GM15510 (cell line): ENCODE results near the gene CFAP45.

Experiments
- POLR2A ChIP-seq: IDR thresholded peaks from 3 replicates; pipeline ENCODE4 v1.6.1; 2011; ENCODE audit warnings: borderline replicate concordance; ENCODE audit not compliant: insufficient read length; ENCODE audit errors: extremely low read depth

Gene CFAP45

DNA sequence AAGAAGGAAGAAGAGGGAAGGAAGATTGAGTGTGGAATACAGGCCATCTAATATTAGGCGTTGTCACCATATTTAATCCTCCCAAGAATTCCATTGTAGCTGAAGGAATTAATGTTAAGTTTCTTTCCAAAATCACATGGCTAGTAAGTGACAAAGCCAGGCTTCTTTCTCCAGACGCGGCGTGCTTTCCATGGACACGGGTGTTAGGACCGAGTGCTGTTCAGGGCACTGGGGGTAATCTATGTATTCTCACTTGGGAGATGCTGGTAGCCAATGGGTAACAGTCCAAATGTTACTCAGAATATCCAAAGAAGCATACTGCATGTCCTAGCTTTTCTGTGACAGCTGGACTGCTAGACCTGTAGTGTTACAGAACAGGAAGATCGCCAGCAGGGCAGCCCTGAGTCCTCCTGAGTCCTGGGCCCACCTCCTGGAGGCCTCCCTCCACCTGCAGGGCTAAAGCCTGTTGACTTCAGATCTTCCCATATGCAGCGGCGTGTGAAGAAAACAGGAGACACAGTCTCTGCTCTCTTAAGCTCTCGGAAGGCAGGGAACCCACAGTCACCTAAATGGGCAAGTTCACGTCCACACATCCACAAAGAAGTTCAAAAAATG is 40.1 kb upstream of the CFAP45 start:
- TF ChIP-seq POLR2A: no peak

DNA sequence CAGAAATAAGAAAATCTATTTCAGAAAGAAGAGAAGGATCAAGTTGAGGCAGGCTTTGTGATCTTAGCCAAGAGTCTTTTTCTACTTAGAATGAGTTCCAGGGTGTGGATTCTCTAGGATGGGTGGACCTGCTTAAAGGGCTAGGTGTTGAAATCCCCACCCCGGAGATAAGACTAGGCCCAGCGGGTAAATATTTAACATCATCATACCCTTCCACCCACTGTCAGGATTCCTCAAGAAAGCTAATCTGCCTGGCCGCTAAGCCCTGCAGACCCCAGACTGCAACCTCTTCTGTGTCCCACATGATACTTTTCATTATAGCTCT is 39.7 kb upstream of the CFAP45 start:
- no peak for TF ChIP-seq POLR2A

DNA sequence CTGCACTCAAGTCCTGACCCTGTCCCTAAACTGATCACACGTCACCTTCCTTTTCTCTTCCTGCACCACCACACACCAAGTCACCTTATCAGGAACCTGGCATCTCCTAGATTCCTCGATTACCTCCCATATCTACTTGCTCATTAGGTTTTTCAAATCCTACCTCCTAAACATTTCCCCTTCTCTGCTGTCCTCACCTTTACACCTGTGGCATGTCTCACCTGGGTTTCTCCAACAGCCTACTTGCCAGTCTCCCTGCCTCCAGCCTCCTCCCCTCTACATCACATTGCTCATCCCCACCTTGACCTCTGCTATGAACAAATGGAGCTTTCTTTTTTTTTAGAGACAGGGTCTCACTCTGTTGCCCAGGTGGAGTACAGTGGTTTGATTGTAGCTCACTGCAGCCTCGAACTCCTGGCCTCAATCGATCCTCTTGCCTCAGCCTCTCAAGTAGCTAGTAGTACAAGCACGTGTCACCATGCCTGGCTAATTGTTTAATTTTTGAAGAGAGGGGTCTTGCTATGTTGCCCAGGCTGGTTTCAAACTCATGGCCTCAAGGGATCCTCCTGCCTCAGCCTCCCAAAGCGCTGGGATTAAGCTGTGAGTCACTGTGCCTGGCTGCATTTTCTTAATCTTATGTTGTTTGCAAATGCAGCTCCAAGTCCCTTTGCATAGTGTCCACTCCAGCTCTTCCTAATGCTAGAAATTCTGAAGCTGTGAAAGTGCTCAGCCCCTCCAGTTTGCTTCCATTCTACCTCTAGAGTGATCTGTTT is 39.1 kb upstream of the CFAP45 start:
- no peak for TF ChIP-seq POLR2A

DNA sequence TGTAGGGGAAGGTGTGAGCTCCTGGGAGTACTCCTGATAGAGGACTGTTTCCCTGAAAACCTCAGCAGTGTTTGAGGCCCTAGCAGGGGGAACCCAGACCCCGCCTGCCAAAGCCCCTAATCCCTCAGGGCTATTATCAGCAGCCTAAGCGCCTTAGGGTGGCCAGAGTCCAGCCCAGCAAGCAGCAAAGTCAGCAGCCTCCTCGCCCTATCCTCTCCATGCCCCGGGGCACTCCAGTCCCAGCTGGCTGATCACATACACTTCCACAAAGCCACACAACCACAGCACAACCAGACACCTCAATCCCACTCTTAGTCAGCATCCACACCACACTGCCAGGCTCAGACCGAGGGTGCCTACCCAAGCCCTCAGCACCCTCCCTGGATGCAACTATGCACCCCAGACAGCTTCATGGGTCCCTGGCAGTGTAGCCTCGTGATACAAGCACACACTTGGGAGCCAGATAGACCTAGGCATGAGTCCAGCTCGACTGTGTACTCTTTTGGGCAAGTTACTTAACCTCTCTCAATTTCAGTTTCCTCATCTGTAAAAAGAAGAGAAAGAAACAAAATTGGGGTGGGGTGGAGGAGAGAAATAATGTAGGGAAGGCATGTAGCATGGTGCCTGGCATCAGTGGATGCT is 38.4 kb upstream of the CFAP45 start:
- TF ChIP-seq POLR2A: no peak

DNA sequence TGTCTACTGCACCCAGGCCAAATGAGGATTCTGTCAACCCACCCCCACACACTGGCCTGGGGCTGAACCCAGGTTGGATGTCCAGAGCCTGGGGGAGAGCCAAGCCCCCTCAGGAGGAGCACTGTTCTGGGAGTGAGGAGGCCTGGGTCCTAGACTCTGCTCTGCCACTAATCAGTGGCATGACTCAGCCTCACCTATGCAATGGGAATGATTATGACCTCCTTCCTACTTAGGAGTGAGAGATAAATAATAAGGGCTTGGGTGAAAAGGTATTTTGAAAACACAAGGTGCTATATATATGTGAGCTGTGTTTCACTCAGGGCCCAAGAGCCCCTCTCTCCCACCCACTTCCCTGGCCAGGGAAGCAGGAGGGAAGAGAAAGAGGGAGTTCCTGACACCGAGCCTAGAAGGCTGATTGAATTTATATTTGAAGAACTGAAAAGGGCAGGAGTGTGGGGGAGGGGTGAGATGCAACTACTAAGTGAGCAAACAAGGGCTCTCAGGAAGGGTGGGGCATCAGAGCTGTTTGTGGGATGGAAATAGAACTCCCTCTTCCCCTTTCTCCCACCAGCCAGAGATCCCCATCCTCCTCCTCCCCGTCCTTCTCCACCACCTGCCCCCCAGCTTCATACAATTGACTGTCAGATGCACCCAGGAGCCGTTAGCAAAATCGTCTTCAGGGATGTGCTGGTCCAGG is 37.2 kb upstream of the CFAP45 start:
- TF ChIP-seq POLR2A: no peak

DNA sequence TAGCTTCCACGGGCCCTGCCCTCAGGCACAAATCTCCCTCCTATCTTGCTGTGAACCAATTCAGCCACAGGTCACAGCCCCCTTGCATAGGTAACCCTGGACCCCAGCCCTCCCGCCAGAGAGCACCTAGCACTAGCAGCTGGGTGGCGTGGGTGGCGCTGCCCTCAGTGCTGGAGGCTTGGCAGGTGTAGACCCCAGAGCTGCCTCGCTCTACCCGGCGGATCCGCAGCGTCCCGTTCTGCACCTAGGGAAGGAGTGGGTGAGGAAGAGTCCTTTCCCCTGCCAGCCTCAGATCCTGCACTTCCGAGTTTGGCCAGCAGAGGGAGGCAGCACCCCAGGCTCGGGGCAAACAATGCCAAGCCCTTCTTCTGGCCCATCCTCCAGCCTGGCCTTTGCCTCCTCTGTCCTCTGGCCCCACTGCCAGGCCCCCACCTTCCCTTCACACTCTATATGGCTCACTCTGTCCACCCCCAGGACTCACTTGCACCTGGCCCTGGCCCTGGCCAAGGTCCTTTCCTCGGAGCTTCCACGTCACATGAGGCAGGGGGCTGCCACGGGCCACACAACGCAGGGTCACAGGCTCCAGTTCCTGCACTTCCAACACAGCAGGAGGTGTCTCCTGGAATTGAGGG is 36.4 kb upstream of the CFAP45 start:
- TF ChIP-seq POLR2A: no peak

DNA sequence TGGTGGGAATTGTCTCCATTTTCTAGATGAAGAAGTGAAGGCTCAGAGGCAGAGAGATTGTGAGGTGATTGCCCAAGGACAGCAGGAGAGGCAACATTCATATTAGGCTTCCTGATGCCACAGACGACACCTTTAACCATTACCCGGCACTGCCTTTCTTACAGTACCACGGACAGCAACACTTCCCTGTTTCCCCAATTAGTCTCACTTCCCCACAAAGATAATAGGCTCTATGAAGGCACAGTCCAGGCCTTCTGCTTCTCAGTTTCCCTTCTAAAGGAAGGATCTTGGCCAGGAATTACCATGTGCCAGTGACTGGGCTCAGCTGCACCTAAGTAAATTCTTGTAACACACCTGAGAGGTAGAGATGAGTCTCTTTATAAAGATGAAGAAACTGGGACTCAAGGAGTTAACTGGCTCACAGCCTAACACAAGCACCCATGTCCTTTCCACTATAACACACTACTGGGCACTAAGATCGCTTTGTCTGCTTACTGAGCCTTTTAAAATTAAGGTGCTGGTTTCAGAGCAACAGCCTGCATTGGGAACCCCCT is 35.8 kb upstream of the CFAP45 start:
- no peak for TF ChIP-seq POLR2A

DNA sequence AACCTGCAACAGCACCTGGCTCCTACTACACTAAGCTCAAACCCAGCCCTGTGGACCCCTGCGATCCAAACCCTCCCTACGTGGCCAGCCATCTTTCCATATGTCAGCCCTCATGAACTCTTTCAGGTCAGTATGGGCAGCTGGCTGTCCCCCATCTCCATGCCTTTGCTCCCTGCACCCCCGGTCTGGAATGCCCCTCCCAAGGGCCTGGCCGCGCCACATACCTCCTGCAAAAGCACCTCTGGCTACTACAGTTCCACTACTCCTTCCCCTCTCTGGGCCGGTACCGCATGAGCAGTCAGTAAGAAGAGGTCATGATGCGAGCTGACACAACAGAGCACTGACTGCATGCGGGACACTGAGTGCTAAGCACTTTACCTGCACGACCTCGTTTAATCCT is 35.3 kb upstream of the CFAP45 start:
- no peak for TF ChIP-seq POLR2A

DNA sequence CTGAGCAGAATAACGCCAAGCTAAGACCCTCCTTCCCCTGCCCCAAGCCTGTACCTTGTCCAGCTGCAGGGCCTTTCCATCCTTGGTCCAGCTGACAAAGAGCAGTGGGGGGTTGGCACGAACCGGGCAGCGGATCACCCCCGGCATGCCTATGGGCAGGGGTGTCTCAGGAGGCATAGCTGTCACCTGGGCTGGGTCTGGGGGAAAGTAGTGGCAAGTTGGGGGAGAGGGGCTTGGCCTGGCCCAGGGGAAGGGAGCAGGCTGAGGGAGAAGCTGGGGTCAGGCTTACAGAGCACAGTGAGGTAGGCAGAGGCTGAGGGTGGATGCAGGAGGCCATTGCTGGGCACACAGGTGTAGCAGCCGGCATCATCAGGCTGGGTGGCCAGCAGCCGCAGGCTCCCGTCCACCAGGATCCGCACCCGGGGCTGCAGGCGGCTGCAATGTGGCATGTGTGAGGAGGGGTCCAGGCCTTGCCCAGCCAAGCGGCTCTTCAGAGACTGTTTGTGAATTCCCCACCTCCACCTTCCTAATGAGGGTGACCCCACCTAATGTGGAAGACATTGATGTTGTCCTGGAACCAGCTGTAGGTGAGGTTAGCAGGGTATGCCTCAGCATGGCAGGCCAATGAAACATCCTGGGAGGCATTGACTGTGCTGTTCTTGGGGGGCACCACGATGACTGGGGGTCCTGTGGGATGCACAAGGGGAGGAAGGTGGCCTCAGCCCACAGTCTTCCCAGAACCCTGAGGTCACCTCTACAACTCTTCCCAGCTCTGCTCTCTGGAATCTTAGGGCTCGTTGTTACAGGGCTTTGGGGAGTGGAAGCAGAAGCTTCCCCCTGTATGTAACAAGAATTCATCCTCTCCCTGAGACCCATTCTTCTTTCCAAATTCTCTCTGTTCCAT is 34.4 kb upstream of the CFAP45 start:
- TF ChIP-seq POLR2A: no peak

DNA sequence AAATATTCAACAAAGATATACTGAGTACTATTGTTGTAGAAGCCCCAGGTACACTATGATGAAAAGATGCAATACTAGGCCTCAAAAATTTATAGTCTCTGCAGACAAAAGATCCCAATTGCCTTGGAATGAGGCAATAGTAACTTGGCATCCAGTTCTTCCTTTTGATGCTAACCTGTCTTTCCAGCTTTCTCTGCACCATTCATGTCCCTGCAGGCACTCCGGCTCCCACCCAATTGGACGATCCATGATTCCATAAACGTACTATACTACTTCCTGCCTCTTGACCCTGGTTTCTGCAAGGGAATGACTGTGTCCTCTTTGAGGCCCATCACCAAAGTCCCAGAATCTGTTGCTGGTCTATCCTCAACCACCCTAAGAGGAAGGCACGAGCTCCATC is 33.4 kb upstream of the CFAP45 start:
- no peak for TF ChIP-seq POLR2A

DNA sequence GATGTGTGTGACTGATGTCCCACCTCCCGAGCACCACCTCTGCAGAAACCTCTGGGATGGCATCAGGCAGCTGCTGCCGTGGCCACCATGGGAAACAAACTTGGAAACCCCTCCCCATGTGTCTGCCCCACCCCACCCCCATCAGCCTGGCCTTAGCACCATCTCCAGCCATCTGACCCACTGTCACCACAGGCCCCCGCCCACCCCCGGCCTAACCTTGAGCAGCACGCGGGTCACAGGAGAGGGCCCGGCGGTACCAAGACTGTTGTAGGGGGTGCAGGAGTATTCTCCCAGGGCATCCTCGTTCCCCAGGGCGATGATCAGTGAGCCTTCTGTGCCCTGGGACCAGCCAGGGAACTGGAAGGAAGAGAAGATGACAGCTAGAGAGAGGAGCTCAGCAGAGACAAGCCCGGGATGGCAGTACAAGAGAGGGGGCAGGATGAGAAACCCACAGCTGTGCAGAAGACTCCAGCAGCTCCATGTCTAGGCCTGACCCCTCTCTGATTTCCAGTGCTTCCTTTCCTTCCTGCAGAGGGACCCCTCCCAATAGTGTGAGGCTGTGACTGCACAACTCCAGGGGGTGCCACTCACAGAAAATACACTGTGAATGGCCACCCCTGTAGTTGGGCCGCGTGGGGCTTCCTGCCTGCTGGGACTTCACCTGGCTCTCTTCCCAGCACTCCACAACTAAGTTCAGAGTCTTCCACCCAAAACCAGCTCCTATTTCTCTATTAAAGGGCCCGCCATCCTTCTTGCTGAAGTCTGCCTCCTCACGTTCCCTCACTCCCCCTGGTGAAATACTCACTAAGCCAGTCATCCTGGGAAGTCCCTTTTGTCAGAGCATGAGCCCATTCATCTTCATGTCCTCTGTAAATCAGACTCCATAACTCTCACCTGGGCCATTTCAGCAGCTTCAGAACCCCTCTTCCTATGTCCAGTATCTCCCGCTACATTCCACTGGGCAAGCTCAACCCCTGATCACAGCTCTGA is 32.6 kb upstream of the CFAP45 start:
- no peak for TF ChIP-seq POLR2A

DNA sequence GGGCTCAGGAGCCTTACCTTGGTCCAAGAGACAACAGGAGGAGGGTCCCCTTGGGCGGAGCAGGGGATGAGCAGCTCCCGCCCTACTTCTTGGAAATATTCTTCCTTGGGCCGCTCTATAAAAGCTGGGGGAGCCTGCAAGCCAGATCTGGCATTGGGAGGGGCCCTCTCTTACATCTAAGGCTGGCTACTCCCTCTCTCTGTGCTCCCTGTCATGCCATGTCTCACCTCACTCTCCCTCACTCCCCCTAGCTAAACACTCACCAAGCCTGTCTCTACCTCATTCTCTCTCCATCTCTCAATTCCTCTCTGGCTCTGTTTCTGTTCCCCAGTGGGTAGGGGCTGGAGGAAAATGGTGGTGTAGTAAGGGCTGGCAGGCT is 31.8 kb upstream of the CFAP45 start:
- TF ChIP-seq POLR2A: no peak
